DOHH2 (cell line): ENCODE results near the gene NHERF1.

Experiments
- H3F3A ChIP-seq: fragments of 200-600 bp; sonication (generic), shearing (Covaris generic); 2 replicates; pipeline ENCODE4 v1.6.0; 2016; ENCODE audit warnings: antibody characterized with exemption, mild to moderate bottlenecking; ENCODE audit not compliant: control insufficient read depth, insufficient read depth
- H3K27ac ChIP-seq: fragments of 200-600 bp; sonication (generic); 2 replicates; pipeline ENCODE4 v1.5.1; 2014; ENCODE audit warnings: low read depth, mild to moderate bottlenecking, low read length, moderate library complexity
- H3K27me3 ChIP-seq: fragments of 200-600 bp; sonication (generic); 2 replicates; pipeline ENCODE4 v1.6.1; 2014; ENCODE audit warnings: mild to moderate bottlenecking, low read length, mixed read lengths; ENCODE audit not compliant: control insufficient read depth
- H3K36me3 ChIP-seq: fragments of 200-600 bp; sonication (generic); 2 replicates; pipeline ENCODE4 v1.6.1; 2014; ENCODE audit warnings: mild to moderate bottlenecking, low read length, moderate library complexity, mixed read lengths; ENCODE audit not compliant: control insufficient read depth
- H3K4me1 ChIP-seq: fragments of 200-600 bp; sonication (generic); 2 replicates; pipeline ENCODE4 v1.6.1; 2014; ENCODE audit warnings: mild to moderate bottlenecking, low read length, mixed read lengths; ENCODE audit not compliant: control insufficient read depth
- H3K4me2 ChIP-seq: fragments of 200-600 bp; sonication (generic); 2 replicates; pipeline ENCODE4 v1.6.0; 2014; ENCODE audit warnings: mild to moderate bottlenecking, low read length, moderate library complexity
- H3K4me3 ChIP-seq: fragments of 200-600 bp; sonication (generic); 2 replicates; pipeline ENCODE4 v1.5.1; 2014; ENCODE audit warnings: mild to moderate bottlenecking, low read length, mixed read lengths
- H3K79me2 ChIP-seq: fragments of 200-600 bp; sonication (generic); 2 replicates; pipeline ENCODE4 v1.6.1; 2014; ENCODE audit warnings: mild to moderate bottlenecking, low read length, mixed read lengths; ENCODE audit not compliant: control insufficient read depth
- H3K9me2 ChIP-seq: fragments of 200-600 bp; sonication (generic); replicated peaks from 2 replicates; pipeline ENCODE4 v1.6.1; 2014; ENCODE audit warnings: mild to moderate bottlenecking, low read length, mixed read lengths; ENCODE audit not compliant: control insufficient read depth
- H3K9me3 ChIP-seq: fragments of 200-600 bp; sonication (generic); 2 replicates; pipeline ENCODE4 v1.6.1; 2014; ENCODE audit warnings: antibody characterized with exemption, low read length, mixed read lengths; ENCODE audit not compliant: control insufficient read depth, insufficient read depth
- H4K20me1 ChIP-seq: fragments of 200-600 bp; sonication (generic); 2 replicates; pipeline ENCODE4 v1.6.0; 2014; ENCODE audit warnings: low read depth, mild to moderate bottlenecking, antibody characterized with exemption, low read length, moderate library complexity; ENCODE audit not compliant: control insufficient read depth, insufficient read depth
- EZH2phosphoT487 ChIP-seq: fragments of 200-600 bp; sonication (generic); IDR thresholded peaks from 2 replicates; pipeline ENCODE4 v1.6.1; 2017; ENCODE audit warnings: borderline replicate concordance, mild to moderate bottlenecking, antibody characterized with exemption, low read length, moderate library complexity, mixed read lengths
- TF ChIP-seq, protein P1 (sequence below): fragments of 200-600 bp; sonication (generic); IDR thresholded peaks from one replicate; pipeline ENCODE4 v1.5.1; 2014; ENCODE audit warnings: antibody characterized with exemption, mild to moderate bottlenecking, low read depth, low read length; ENCODE audit not compliant: poor library complexity, severe bottlenecking

The NHERF1 gene

DNA sequence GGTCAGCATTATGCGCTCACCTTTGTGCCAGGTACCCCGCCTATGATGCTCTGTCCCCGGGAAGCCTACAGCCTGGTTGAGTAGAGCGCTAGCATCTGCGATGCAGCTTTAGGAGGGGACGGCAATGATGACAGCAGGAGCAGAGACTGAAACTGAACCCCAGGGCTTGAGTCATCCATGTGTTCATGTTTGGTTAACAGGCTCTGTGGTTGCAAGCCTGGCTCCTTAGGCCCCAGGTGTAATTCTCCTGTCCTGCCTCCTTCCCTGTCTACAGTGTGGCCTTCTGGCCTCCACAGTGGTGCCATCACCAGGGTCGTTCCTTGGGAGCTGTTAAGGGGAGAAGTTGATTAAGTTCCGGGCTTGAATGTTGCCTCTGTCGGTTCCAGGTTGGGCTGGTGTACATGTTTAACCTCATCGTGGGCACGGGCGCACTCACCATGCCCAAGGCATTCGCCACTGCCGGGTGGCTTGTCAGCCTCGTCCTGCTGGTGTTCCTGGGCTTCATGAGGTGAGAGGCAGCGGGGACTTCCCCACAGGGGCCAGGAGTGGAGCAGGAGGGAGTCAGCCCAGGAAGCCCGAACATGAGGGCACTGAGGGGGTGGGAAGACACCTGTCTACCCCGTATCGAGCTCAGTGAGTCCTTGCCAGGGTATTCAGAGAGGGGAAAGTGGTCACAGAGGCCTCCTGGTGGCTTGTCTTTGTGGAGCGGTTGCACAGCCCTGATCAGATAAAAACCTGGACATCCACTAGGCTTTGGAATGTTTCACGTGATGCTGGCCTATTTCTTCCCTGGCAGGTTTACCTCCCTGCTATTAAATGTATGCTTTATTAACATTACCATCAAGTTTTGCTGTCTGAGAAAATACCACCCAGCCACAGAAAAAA is 36.9 kb downstream of the NHERF1 start:
- Histone ChIP-seq H3K4me3 (0 out of 2 replicates have a peak overlapping the region, but pooled peaks have one; percentile 46), H4K20me1 (peaks cover 14% of the 10 kb centered on the region; the same call in 1 of the 2 replicates), H3K9me2 (no peaks in the 10 kb centered on the region), H3K79me2 (no peaks in the 10 kb centered on the region), H3K4me1 (peaks cover 31% of the 10 kb centered on the region), H3K9me3 (no peaks in the 10 kb centered on the region), H3K27me3 (no peaks in the 10 kb centered on the region), H3F3A (peaks cover 4% of the 10 kb centered on the region), H3K27ac (no peak overlapping the region), H3K4me2 (peak overlapping the region; percentile 66), H3K36me3 (no peaks in the 10 kb centered on the region)
- TF ChIP-seq, protein P1, sequence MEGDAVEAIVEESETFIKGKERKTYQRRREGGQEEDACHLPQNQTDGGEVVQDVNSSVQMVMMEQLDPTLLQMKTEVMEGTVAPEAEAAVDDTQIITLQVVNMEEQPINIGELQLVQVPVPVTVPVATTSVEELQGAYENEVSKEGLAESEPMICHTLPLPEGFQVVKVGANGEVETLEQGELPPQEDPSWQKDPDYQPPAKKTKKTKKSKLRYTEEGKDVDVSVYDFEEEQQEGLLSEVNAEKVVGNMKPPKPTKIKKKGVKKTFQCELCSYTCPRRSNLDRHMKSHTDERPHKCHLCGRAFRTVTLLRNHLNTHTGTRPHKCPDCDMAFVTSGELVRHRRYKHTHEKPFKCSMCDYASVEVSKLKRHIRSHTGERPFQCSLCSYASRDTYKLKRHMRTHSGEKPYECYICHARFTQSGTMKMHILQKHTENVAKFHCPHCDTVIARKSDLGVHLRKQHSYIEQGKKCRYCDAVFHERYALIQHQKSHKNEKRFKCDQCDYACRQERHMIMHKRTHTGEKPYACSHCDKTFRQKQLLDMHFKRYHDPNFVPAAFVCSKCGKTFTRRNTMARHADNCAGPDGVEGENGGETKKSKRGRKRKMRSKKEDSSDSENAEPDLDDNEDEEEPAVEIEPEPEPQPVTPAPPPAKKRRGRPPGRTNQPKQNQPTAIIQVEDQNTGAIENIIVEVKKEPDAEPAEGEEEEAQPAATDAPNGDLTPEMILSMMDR: no peak
- TF ChIP-seq EZH2phosphoT487: no peak

DNA sequence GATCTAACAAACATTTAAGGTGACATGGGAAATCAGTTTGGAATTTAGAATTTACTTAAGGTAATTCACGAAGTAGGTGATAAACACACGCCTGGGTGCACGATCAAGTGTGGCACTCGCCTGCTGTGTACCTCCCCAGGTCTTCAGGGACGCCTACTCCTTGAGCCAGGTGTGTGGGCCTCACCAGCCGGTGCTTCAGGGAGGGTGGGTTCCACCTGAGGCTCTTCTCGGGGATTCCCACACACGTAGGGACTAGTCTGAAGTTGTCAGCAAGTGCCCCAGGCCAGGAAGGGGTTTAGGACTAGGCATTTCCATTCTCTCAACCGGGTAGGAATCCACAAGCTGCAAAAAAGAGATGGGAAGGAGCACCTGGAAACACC is 37.5 kb downstream of the NHERF1 start:
- no peaks in the 10 kb centered on the region for H3F3A ChIP-seq
- H3K9me2 ChIP-seq: no peaks in the 10 kb centered on the region
- peaks cover 8% of the 10 kb centered on the region; the same call in 1 of the 2 replicates for H4K20me1 ChIP-seq
- no peak overlapping the region for H3K4me3 ChIP-seq
- no peak for TF ChIP-seq EZH2phosphoT487
- TF ChIP-seq, protein P1: no peak
- no peak overlapping the region for H3K27ac ChIP-seq
- H3K79me2 ChIP-seq: no peaks in the 10 kb centered on the region
- H3K9me3 ChIP-seq: no peaks in the 10 kb centered on the region
- no peaks in the 10 kb centered on the region for H3K27me3 ChIP-seq
- peaks cover 25% of the 10 kb centered on the region for H3K4me1 ChIP-seq
- no peak overlapping the region for H3K4me2 ChIP-seq
- H3K36me3 ChIP-seq: no peaks in the 10 kb centered on the region

GRCh38 chr17:74786431-74787055 is 38.1 kb downstream of the NHERF1 start:
- no peaks in the 10 kb centered on the region for H3K9me2 ChIP-seq
- H3K36me3 ChIP-seq: no peaks in the 10 kb centered on the region
- no peak overlapping the region for H3K4me3 ChIP-seq

More at GRCh38 chr17:74786431-74787055, 38.1 kb downstream of the NHERF1 start:
- TF ChIP-seq, protein P1: no peak
- TF ChIP-seq EZH2phosphoT487: no peak
- Histone ChIP-seq H3K79me2 (no peaks in the 10 kb centered on the region), H3K4me2 (no peak overlapping the region), H3K27me3 (no peaks in the 10 kb centered on the region), H3K4me1 (peaks cover 25% of the 10 kb centered on the region), H4K20me1 (peaks cover 4% of the 10 kb centered on the region; the same call in 1 of the 2 replicates), H3F3A (no peaks in the 10 kb centered on the region), H3K27ac (no peak overlapping the region), H3K9me3 (no peaks in the 10 kb centered on the region)
